Fibroblast of skin of back (primary cell): Measurements from ENCODE around the gene ARHGAP24.

ENCODE experiments used
- DNase-seq: peaks from one replicate; pipeline ENCODE4 v3.0.0-alpha.2; 2013

ARHGAP24 gene

GRCh38 chr4:85744950-85745349, 270.0 kb downstream of the ARHGAP24 start:
- DNase-seq = no peak

- no peak for DNase-seq
Measured at GRCh38 chr4:85745939-85746338, 271.0 kb downstream of the ARHGAP24 start.

- DNase-seq = peak; percentile 77
Measured at GRCh38 chr4:85747882-85748491, 273.0 kb downstream of the ARHGAP24 start.

GRCh38 chr4:85748654-85749053, 273.7 kb downstream of the ARHGAP24 start:
- peak; percentile 86 for DNase-seq

- DNase-seq = no peak
Measured at GRCh38 chr4:85751866-85752265, 276.9 kb downstream of the ARHGAP24 start.

GRCh38 chr4:85755285-85755684, 280.3 kb downstream of the ARHGAP24 start:
- no peak for DNase-seq

- peak; percentile 59 for DNase-seq
Measured at GRCh38 chr4:85756938-85757337, 282.0 kb downstream of the ARHGAP24 start.

- DNase-seq = no peak
Measured at GRCh38 chr4:85759388-85759787, 284.4 kb downstream of the ARHGAP24 start.

GRCh38 chr4:85760511-85760910, 285.6 kb downstream of the ARHGAP24 start:
- no peak for DNase-seq

GRCh38 chr4:85761803-85762528, 287.0 kb downstream of the ARHGAP24 start:
- DNase-seq = no peak

GRCh38 chr4:85762529-85762871, 287.6 kb downstream of the ARHGAP24 start:
- DNase-seq = peak; percentile 89

- DNase-seq = no peak
Measured at GRCh38 chr4:85763202-85763601, 288.3 kb downstream of the ARHGAP24 start.

GRCh38 chr4:85767649-85768048, 292.7 kb downstream of the ARHGAP24 start:
- no peak for DNase-seq

GRCh38 chr4:85769009-85769408, 294.1 kb downstream of the ARHGAP24 start:
- DNase-seq = no peak

- DNase-seq = peak; percentile 57
Measured at GRCh38 chr4:85772470-85772869, 297.5 kb downstream of the ARHGAP24 start.

- no peak for DNase-seq
Measured at GRCh38 chr4:85773372-85773771, 298.4 kb downstream of the ARHGAP24 start.

GRCh38 chr4:85774000-85774399, 299.1 kb downstream of the ARHGAP24 start:
- no peak for DNase-seq

- DNase-seq = no peak
Measured at GRCh38 chr4:85774489-85774888, 299.5 kb downstream of the ARHGAP24 start.

- DNase-seq = no peak
Measured at GRCh38 chr4:85776096-85776495, 301.1 kb downstream of the ARHGAP24 start.

GRCh38 chr4:85776579-85776978, 301.6 kb downstream of the ARHGAP24 start:
- DNase-seq = no peak

- no peak for DNase-seq
Measured at GRCh38 chr4:85777908-85778631, 303.1 kb downstream of the ARHGAP24 start.

GRCh38 chr4:85778632-85779131, 303.7 kb downstream of the ARHGAP24 start:
- DNase-seq = peak; percentile 50

- DNase-seq = peak; percentile 69
Measured at GRCh38 chr4:85779165-85779564, 304.2 kb downstream of the ARHGAP24 start.

GRCh38 chr4:85780664-85781063, 305.7 kb downstream of the ARHGAP24 start:
- peak; percentile 58 for DNase-seq
